ENCODE measurements around the gene TAS2R46.

TAS2R46 gene

DNA sequence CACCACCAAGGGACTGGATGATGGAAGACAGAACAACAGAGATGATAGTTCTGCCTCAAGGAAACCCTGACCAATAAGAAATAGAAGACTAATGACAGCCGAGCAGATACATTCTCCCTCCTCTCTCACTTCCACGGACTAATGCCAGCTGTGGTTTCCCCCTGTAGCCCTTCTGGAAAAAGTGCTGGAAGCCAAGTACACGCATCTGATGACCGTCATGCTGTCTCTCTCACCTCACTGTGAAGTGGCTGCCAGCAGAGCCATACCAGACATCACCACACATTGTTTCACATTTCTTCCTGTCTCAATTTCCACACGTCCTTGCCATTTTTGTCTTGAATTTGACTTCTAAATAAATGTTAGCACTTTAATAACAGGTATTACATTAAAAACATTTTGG is 27.2 kb upstream of the TAS2R46 start:
- TF ChIP-seq, protein P1, sequence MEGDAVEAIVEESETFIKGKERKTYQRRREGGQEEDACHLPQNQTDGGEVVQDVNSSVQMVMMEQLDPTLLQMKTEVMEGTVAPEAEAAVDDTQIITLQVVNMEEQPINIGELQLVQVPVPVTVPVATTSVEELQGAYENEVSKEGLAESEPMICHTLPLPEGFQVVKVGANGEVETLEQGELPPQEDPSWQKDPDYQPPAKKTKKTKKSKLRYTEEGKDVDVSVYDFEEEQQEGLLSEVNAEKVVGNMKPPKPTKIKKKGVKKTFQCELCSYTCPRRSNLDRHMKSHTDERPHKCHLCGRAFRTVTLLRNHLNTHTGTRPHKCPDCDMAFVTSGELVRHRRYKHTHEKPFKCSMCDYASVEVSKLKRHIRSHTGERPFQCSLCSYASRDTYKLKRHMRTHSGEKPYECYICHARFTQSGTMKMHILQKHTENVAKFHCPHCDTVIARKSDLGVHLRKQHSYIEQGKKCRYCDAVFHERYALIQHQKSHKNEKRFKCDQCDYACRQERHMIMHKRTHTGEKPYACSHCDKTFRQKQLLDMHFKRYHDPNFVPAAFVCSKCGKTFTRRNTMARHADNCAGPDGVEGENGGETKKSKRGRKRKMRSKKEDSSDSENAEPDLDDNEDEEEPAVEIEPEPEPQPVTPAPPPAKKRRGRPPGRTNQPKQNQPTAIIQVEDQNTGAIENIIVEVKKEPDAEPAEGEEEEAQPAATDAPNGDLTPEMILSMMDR (IDR thresholded peaks at IDR 0.05; ENCODE audit: low read depth, low read length): no peak
- TF ChIP-seq MYC (IDR thresholded peaks at IDR 0.05; ENCODE audit: low read depth, low read length) (no peak), POLR2A (IDR thresholded peaks at IDR 0.05; ENCODE audit: extremely low read depth, insufficient read length) (no peak)
- TF ChIP-seq, protein P2, sequence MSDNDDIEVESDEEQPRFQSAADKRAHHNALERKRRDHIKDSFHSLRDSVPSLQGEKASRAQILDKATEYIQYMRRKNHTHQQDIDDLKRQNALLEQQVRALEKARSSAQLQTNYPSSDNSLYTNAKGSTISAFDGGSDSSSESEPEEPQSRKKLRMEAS (IDR thresholded peaks at IDR 0.05; ENCODE audit: low read depth, low read length): no peak
- DNase-seq (ENCODE audit: low read depth): no peak
- no peak overlapping the region for H3K4me3 ChIP-seq (ENCODE audit: low read depth, low read length)

DNA sequence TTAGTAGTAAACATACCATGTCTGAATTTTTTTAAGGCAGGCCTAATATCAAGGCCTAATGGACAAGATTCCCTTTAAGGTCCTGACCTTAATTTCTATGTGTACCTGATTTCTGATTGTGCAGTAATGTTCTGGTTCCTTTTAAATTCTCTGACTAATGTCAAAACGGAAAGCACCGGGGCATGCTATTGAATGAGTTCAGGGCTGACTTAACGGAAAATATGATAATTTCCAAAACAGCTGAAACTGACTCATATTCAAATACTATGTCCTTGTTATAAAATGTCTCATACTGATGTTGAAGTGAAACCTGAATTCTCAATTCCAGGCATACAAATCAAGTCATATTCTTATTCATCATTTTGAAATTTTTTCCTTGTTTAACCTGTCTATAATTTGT is 23.3 kb upstream of the TAS2R46 start:
- TF ChIP-seq MYC (IDR thresholded peaks at IDR 0.05; ENCODE audit: low read depth, low read length) (no peak), POLR2A (IDR thresholded peaks at IDR 0.05; ENCODE audit: extremely low read depth, insufficient read length) (no peak)
- TF ChIP-seq, protein P1 (IDR thresholded peaks at IDR 0.05; ENCODE audit: low read depth, low read length): no peak
- TF ChIP-seq, protein P2 (IDR thresholded peaks at IDR 0.05; ENCODE audit: low read depth, low read length): no peak
- no peak for DNase-seq (ENCODE audit: low read depth)
- no peak overlapping the region for H3K4me3 ChIP-seq (ENCODE audit: low read depth, low read length)

DNA sequence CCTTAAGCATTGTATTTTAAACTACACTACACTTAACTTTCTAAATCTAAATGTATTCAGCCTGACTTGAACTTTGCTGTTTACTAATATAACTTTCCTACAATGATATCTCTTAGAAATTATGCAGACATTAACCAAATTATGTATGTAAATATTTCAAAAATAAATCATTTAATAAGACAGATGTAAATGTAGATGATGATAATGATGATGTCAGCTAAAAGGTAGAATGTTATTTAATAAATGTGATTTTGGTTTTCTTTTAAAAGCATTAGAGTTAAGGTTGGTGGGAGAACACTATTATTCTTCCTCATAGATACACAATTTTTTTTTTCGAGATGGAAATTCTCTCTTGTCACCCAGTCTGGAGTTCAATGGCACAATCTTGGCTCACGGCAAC is 19.9 kb upstream of the TAS2R46 start:
- no peak overlapping the region for H3K4me3 ChIP-seq (ENCODE audit: low read depth, low read length)
- DNase-seq (ENCODE audit: low read depth): no peak
- TF ChIP-seq, protein P1 (IDR thresholded peaks at IDR 0.05; ENCODE audit: low read depth, low read length): no peak
- no peak for TF ChIP-seq MYC (IDR thresholded peaks at IDR 0.05; ENCODE audit: low read depth, low read length)
- TF ChIP-seq POLR2A (IDR thresholded peaks at IDR 0.05; ENCODE audit: extremely low read depth, insufficient read length): no peak
- TF ChIP-seq, protein P2 (IDR thresholded peaks at IDR 0.05; ENCODE audit: low read depth, low read length): no peak

DNA sequence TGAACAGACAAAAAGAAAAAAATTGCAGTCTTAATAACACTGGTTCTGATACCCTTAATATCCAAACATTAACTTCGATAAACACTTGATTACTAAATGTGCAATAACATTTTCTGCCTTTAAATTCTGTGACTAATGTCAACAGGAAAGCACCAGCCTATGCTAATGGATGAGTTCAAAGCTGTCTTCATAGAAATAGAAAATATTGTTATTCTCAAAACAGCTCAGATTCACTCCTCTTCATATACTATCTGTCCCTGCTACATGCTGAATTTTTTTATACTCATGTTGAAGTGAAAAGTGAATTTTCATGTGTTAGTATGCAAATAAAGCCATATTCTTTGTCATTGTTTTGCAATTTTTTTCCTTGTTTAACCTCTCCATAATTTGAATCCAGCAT is 16.2 kb upstream of the TAS2R46 start:
- DNase-seq (ENCODE audit: low read depth): no peak
- H3K4me3 ChIP-seq (ENCODE audit: low read depth, low read length): no peak overlapping the region
- TF ChIP-seq POLR2A (IDR thresholded peaks at IDR 0.05; ENCODE audit: extremely low read depth, insufficient read length) (no peak), MYC (IDR thresholded peaks at IDR 0.05; ENCODE audit: low read depth, low read length) (no peak)
- TF ChIP-seq, protein P2 (IDR thresholded peaks at IDR 0.05; ENCODE audit: low read depth, low read length): no peak
- TF ChIP-seq, protein P1 (IDR thresholded peaks at IDR 0.05; ENCODE audit: low read depth, low read length): no peak

DNA sequence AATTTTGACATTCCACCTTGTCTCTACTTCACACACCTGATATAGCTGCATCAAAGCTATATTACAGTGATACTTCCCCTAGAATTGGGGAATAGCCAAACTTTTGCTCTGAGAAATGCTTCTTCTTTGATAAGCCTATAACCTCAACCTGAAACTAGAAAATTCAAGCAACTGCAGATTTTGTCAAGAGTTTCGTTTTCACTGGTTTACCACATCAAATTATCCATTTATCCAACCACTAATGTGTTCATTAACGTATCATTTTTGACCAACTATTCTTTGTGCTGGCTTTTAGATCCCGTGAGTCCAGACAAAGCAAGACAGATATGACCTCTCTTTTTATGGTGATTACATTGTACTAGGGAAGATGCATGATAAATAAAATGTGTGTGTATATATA is 13.5 kb upstream of the TAS2R46 start:
- H3K4me3 ChIP-seq (ENCODE audit: low read depth, low read length): no peak overlapping the region
- DNase-seq (ENCODE audit: low read depth): no peak
- TF ChIP-seq POLR2A (IDR thresholded peaks at IDR 0.05; ENCODE audit: extremely low read depth, insufficient read length): no peak
- TF ChIP-seq, protein P1 (IDR thresholded peaks at IDR 0.05; ENCODE audit: low read depth, low read length): no peak
- TF ChIP-seq, protein P2 (IDR thresholded peaks at IDR 0.05; ENCODE audit: low read depth, low read length): no peak
- TF ChIP-seq MYC (IDR thresholded peaks at IDR 0.05; ENCODE audit: low read depth, low read length): no peak

DNA sequence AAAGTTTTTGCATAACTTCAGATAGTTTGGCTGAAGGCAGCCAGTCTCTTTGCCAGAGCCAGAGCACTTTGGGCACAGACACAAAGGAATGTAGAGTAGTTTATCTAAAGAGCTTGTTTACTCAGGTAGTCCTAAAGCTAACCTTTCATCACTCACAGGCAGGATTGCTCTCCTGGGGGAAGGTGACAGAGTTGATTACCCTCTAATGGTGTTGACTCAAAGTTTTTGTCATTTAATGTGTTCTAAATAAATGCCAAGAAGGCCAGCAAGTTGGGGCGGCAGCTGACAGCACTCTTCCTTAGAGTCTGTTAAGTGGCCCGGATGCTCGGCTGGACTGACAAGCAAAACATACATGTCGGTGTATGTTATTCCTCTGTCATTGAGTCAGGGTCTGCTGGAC is 9.3 kb upstream of the TAS2R46 start:
- H3K4me3 ChIP-seq (ENCODE audit: low read depth, low read length): no peak overlapping the region
- TF ChIP-seq POLR2A (IDR thresholded peaks at IDR 0.05; ENCODE audit: extremely low read depth, insufficient read length) (no peak), MYC (IDR thresholded peaks at IDR 0.05; ENCODE audit: low read depth, low read length) (no peak)
- TF ChIP-seq, protein P2 (IDR thresholded peaks at IDR 0.05; ENCODE audit: low read depth, low read length): no peak
- TF ChIP-seq, protein P1 (IDR thresholded peaks at IDR 0.05; ENCODE audit: low read depth, low read length): no peak
- no peak for DNase-seq (ENCODE audit: low read depth)

Measured in NB4 (cell line).